GM13977 (cell line): ENCODE results near the gene GPC5.

ENCODE experiments used
- DNase-seq: peaks from one replicate; pipeline ENCODE4 v3.0.0; 2012; ENCODE audit warnings: low spot score
- in situ Hi-C: fragments of 300-500 bp; cut with MboI; formaldehyde crosslinking; loops from one replicate; pipeline ENCODE4 v1.12.0; 2022; ENCODE audit warnings: low sequenced_read_pairs, low pct_unique_long_range_greater_than_20kb, mixed read lengths, inconsistent platforms; ENCODE audit not compliant: unreplicated experiment
- TF ChIP-seq, protein P1 (sequence below): IDR thresholded peaks from 2 replicates; pipeline ENCODE4 v1.5.1; 2012; ENCODE audit warnings: mild to moderate bottlenecking, control low read depth; ENCODE audit not compliant: insufficient read depth; ENCODE audit errors: extremely low read depth, missing control alignments

GPC5 gene

DNA sequence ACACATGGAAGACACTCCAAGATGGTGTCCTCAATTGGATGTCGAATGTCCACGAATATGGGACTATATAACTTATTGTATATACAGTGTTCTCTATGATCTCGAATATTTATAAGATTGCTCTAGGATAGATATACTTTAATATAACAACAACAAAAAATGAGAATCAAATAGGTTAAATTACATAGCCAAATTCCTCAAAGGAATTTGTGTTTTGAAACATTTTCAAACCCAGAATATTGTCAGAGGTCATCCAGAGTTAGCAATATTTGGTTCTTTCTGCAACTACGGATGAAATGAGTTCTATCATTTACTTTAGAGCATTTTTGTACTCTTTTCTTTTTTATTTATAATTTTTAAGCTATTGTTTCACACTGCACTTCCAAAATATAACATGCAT is 857.8 kb downstream of the GPC5 start:
- TF ChIP-seq, protein P1, sequence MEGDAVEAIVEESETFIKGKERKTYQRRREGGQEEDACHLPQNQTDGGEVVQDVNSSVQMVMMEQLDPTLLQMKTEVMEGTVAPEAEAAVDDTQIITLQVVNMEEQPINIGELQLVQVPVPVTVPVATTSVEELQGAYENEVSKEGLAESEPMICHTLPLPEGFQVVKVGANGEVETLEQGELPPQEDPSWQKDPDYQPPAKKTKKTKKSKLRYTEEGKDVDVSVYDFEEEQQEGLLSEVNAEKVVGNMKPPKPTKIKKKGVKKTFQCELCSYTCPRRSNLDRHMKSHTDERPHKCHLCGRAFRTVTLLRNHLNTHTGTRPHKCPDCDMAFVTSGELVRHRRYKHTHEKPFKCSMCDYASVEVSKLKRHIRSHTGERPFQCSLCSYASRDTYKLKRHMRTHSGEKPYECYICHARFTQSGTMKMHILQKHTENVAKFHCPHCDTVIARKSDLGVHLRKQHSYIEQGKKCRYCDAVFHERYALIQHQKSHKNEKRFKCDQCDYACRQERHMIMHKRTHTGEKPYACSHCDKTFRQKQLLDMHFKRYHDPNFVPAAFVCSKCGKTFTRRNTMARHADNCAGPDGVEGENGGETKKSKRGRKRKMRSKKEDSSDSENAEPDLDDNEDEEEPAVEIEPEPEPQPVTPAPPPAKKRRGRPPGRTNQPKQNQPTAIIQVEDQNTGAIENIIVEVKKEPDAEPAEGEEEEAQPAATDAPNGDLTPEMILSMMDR: no peak
- no peak for DNase-seq
- in situ Hi-C loops: no loop called here

DNA sequence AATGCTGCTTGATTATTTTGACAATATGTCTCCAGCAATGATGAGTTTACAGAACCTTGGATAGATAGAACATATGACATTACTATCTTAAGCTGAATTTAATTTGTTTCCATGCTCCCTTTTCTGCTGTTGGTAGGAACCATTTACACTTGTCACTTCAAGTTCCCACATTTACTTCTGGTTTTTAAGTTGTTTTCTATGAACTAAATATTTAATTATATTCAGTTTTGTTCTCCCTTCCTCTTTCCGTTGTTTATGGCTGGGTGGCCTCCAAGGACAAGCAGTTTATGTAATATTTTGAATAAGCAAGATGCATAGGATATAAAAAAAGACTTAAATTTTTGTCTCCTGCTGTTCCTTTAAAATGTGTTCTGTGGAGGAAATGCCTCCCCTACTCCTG is 860.6 kb downstream of the GPC5 start:
- TF ChIP-seq, protein P1: no peak
- in situ Hi-C loops: no loop called here

DNA sequence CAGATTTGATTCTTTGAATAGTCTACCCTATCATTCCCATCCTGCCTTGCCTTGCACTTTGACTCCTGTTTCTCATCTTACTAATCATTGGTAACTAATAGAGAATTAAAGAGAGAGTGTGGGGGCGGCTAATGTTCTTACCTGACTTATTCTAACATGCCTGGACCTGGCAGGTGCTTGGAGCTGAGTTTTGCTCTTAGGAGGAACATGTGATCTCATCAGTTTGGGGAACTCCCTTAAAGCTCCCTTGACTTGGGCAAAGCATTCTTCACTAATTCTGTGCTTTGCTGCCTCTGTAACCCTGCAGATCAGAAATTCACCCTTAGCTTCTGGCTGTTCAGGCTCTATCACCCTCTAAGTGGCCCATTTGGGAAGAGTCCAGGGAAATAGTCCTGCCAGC is 861.1 kb downstream of the GPC5 start:
- TF ChIP-seq, protein P1: no peak
- in situ Hi-C loops: no loop called here
- no peak for DNase-seq

More for the DNA sequence above, 860.6 kb downstream of the GPC5 start:
- no peak for DNase-seq

DNA sequence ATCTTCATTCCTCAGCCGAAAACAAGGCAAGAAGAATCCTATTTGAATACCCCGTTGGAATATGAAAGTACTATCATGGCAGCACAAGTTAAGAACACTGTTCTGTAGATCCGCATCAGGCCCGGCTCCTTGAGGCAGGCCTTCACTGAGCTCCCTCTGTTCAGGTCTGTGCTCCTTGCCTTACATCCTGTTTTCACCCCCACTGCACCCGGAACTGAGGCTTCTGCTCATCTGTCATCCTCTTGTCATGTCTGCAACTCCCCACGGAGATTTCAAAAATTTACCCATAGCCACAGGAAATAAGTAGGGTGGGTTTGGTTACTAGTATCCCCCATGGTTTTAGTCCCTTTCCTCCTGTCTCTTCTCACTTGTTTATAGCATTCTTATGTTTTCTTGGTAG is 861.9 kb downstream of the GPC5 start:
- in situ Hi-C loops: no loop called here
- TF ChIP-seq, protein P1: no peak
- DNase-seq: no peak

DNA sequence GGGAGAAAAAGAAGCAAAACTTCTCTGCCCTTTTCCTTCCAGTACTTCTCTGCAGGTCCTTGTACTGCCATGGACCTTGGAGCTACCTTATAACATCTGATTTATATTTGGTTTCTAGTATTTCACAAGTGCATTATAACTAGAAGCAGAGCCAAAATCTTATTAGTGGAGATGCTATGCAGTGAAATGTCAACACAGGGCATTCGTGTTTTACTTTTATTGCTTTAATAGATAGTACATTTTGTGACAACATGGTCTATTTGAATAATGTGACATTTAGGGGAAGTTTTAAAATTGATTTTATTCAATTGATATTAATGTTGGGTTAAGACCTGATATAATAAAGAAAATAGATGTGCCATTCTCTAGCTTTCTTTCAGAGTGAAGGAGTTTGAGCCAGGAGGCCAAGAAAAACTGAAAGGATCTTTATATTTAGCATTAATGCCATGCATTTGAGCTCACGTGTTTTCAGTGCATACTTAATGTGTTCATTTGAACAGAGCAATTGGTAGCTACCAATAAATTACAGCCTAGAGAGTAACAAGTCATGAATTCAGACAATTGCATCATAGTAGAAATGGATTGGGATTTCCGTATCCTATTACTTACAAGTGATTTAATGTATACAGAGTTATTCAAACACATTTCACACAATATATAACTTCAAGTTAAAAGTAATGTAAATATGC is 863.8 kb downstream of the GPC5 start:
- TF ChIP-seq, protein P1: no peak
- DNase-seq: no peak
- in situ Hi-C loops: no loop called here

DNA sequence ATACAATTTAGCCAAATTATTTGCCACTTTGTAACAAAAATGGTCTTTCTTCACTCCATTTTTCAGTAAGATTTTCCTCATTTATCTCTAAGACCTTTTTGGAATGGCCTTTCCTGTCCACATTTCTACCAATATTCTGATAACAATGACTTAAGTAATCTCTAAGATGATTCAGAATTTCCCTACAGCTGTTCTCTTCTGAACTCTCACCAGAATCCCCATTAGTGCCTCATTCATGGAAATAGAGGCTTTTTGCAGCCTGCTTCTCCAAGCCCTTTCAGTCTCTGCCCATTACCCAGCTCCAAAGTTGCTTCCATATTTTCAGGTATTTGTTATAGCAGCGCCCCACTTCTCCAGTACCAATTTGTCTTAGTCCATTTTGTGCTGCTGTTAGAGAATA is 867.0 kb downstream of the GPC5 start:
- TF ChIP-seq, protein P1: no peak
- DNase-seq: no peak
- in situ Hi-C loops: no loop called here
